ENCODE data around the gene BPIFB2.

GRCh38 chr20:32995802-32996201 lies 11.7 kb upstream of the BPIFB2 start:
- TF ChIP-seq EP300 (IDR thresholded peaks at IDR 0.05) (no peak), CTCF (IDR thresholded peaks at IDR 0.05) (no peak)
